HG03064 (cell line): ENCODE data around the gene GDF2.

ENCODE experiments used
- ATAC-seq: cut with Tn5 transposase; IDR thresholded peaks from one replicate; pipeline ENCODE4 v1.9.1; 2021; ENCODE audit warnings: low read depth; ENCODE audit not compliant: unreplicated experiment

The GDF2 gene

DNA sequence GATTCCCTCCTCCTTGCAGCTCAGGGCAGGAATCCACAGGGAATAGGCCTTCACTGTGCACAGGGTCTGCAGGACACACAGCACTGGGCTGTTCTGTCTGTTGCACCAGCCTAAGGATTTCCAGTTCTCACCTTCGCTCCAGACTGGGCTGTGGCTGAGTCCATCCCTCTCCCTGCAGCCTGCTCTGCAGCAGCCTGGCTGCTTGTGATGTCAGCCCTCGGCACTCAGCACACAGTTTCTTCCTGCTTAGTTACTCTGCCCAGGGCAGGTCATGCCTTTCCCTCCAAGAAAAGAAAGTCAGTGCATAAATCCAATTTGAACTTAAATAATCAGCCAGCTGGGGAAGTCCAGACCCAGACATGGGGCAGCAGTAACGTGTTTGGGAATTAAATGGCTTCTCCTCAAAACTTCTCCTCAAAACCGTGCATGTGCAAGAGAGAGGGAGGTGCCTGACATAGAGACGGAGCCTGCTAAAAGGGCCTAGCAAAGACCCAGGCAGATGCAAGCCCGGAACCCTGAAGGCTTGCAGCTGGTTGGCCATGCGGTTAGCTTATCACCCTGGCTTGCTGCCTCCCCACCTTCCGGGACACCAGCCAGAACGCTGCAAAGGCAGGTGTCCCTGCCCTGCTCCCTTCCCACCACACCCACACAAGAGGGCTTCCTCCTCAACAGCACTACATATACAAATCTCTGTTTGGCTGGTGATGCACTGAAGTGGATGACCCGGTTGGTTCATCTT, 10.9 kb upstream of the GDF2 start:
- ATAC-seq, result no peak

DNA sequence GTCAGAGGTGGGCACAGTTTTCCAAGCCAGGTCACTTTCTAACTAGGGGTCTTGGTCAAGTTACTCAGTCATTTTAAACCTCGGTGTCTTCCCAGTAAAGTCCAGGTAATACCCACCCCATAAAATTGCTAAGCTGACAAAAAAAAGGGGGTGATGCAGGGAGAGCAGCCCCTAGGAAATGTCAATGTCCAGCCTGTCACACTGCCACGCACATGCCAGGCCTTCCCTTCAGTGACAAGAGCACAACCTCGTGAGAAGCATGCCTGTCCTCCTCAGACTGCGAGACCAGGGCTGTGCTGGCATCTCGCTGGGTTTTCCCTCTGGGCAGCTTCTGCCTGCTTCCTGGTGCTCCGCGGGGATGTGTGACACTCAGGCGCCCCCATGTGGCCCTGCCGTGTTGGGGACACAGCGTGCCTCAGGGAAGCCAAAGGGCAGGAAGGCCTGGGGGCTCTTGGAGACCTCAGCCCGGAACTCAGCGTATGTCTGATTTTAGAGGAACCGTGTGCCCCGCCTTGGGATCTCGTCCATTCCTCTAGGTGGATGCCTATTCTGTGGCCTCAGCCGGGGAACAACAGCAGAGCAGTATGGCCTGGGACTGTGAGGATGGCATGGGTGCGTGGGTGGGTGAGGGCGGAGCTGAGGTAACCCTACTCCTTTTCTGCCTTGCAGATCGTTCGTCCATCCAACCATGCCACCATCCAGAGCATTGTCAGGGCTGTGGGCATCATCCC, 10.2 kb upstream of the GDF2 start:
- no peak for ATAC-seq

DNA sequence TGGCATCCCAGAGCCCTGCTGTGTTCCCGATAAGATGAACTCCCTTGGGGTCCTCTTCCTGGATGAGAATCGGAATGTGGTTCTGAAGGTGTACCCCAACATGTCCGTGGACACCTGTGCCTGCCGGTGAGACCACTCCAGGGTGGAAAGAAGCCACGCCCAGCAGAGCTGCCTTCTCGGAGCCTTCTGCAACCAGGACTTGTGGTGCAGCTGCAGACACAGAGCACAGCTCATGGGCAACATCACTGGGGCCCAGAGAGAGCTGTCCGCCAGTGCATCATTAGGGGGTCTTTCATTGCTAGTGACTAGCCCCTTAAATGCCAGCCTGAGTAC, 9.6 kb upstream of the GDF2 start:
- no peak for ATAC-seq

DNA sequence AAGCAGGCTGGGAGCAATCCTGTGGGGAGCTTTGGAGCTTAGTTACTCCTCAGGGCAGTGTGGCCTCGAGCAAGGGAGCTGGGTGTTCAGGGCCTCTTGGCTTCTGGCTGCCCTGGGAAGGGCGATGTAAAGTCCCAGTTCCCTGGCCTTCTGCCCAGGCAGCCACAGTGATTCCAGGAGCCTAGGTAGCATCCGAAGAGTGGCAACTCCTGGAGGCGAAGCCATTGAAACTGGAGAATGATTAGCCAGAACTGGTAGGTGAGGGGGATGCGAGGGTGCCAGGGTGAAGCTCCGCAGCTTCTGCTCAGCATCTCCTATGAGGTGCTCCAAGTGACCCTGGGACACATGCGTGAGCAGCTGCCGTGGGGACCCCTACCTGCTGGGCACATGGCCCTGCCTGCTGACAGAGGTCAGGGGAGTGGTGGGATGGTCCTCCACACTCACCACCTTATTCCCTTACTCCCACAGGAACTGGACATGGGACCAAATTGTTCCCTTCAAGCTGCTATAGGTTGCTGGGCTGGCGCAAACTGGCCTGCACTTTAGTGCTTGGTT, 7.8 kb upstream of the GDF2 start:
- ATAC-seq, result no peak

DNA sequence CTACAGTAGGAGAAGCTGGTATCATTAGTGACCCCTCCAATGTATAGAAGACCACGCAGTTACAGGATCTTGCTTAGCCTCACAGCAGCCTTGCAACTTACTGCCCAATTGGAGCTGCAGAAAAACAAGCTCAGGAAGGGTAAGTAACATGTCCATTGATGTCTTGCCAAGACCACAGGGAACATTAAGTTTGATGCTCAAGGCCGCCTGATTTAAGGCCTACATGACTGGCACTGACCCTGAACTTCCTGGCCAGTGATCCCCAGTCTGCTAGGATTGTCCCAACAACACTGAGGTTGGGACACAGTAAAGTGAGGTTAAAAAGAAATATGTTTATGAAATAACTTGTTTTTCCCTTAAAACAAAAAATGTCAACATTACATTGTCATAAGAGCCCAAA, 6.8 kb upstream of the GDF2 start:
- no peak for ATAC-seq

DNA sequence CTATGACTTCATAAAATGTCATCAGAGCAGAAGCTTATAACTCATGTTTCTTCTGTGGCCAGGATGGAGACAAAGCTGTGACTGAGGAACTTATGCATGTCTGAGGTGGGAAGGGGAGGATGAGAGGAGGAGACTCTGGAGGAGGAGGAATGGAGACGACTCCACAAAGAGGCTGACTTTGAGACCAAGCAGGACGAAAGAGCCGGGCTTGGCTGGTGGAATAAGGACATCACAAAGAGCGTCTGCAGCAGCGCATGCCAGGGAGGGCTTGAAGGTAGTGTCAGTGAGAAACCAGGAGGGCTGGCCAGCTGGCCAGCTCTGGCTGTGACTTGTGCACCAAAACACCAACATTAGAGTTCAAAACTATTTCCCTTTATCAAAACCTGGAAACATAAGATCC, 6.1 kb upstream of the GDF2 start:
- no peak for ATAC-seq

DNA sequence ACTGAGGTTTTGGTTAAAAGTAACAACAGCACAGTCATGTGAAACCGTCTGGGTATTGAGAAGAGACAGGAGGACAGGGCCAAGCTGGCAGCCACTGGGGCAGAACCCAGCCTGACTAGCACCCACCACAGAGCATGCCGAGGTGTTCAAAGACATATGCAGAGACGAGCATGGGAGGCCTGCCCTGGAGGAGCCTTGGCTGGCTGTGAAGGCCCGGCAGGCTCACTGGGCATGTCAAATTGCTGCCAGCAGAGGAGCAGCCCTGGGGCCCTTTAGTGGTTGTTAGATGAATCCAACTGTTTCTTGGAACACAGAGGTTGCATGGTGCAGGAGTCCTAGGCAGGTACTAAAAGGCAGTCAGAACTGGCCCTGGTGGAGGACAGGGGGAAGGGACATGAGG, 5.0 kb upstream of the GDF2 start:
- no peak for ATAC-seq

DNA sequence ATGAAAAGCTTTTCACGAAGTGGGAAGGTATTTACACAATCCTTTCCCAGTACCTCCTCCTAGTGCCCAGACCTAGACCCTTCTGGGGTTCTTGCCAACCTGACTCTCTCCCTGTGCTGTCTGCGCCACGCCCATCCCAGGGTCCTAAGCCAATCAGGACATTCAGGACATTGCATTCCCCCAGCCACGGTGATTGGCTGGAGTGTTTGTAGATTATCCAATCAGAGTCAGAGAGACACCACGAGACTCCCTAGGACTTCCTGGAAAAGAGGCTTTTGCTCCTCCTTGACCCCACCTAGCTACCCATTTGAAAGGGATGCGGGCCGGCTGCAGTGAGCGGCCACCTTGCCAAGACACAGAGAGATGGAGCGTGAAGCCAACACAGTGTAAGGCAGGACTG, 3.5 kb upstream of the GDF2 start:
- ATAC-seq, result no peak

DNA sequence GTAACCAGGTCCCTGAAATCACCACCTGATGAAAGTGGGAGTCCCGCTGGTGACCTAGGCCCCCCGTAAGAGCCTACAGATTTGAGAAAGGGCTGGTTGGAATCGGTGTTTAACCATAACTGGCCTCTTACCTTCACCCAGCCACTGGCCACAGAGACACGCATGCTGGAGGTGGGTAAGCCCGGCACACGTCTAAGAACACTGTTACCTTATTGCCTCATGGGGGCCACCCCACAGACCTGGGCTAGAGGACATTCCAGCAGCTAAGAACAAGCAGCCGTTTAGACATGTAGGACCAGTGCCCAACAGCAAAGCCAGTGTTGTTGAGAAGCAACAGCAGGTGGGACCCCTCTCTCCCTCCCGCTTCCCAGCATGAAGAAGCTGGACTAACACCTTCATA, 2.5 kb upstream of the GDF2 start:
- no peak for ATAC-seq

DNA sequence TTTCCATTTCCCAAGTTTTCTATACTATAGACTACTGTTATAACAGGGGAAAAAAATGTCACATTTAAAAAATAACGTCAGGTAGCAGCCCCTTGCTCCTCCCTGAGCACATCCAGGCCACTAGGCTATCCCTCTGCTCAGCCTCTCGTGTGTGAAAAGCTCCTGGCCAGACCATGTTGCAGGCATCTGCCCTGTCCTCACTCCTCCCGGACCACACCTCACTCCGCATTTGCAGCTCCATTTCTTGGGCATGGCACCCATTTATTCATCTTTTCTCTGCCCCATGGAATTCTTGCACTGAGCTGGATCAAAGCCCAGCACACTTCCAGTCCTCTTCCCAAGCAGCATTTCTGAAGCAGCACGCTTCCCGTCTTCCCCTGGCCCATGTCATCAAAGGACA, 1.4 kb upstream of the GDF2 start:
- ATAC-seq, result no peak

DNA sequence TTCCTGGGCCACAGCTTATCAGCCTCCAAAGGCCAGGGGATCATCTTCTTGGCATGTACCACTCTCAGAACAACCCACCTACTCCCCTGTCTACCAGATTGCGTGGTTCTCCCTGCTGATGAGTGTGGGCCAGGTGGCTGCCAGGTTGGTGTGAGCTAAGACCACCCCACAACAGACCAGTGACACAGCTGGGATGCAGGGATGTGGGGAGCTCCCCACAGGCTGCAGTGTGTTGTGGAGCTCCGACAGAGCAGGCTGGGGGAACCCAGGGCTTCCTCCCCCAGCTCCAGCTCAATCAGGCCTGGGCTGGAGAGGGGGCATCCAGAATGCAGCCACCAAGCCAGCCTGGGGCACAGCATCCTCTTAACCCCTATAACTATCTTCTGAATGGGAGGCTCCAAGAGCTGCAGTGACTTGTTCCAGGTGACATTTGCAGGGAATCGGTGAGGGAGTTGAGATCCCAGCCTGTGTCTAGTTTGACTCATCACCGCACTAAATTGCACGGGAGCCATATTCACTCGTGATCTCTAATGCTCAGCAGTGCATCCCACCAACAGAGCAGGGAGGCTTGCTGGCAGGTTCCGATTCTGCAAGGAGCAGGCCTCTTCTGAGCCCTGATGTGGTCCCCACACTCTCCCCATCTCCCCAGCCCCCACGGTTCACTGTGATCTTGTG, 596 bp upstream of the GDF2 start:
- ATAC-seq, result no peak

DNA sequence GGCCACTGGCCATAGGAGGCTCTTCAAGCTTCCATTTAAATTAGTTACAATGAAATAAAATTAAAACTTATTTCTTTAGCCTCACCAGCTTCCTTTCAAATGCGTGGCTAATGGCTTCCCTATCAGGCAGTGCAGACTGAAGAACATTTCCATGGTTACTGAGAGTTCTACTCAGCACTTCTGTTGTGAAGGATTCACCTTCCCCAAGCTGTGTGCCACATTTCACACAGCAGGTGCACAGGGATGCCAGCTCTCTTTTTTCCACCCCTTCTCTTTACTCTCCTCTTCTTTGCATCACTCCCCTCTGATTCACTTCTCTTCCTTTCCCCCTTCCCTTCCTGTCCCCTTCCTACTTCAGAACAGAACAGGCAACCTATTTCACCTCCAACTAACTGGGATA, 833 bp downstream of the GDF2 start:
- no peak for ATAC-seq

DNA sequence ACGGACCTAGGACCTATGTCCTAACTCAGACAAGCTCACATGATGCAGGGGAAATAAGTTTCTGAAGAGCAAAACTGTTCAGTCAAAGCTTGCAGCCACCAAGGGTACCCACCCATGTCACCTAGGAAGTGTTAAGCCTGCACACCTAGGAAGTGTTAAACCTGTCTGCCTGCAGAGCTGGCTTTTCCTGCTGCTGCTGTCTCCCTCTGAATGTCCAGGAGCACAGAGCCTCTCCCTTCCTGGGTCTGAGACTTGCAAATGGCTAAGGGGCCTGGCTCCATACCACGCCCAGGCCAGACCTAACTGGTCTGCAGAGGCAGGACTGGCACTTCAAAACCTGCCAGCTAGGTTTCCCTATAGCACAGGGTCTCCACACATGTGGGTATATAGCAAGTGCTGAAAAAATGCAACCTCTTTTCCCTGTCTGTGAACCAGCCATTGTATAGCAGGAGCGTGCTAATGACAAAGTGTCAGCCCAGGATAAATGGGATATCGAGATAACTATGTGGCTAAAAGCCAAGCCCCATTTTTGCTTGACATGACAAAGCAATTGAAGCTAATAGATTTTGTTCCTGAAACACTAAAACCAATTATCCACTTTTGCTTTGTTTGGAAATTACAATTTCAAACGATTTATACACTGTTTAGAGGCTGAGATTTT, 1.5 kb downstream of the GDF2 start:
- ATAC-seq, result no peak

DNA sequence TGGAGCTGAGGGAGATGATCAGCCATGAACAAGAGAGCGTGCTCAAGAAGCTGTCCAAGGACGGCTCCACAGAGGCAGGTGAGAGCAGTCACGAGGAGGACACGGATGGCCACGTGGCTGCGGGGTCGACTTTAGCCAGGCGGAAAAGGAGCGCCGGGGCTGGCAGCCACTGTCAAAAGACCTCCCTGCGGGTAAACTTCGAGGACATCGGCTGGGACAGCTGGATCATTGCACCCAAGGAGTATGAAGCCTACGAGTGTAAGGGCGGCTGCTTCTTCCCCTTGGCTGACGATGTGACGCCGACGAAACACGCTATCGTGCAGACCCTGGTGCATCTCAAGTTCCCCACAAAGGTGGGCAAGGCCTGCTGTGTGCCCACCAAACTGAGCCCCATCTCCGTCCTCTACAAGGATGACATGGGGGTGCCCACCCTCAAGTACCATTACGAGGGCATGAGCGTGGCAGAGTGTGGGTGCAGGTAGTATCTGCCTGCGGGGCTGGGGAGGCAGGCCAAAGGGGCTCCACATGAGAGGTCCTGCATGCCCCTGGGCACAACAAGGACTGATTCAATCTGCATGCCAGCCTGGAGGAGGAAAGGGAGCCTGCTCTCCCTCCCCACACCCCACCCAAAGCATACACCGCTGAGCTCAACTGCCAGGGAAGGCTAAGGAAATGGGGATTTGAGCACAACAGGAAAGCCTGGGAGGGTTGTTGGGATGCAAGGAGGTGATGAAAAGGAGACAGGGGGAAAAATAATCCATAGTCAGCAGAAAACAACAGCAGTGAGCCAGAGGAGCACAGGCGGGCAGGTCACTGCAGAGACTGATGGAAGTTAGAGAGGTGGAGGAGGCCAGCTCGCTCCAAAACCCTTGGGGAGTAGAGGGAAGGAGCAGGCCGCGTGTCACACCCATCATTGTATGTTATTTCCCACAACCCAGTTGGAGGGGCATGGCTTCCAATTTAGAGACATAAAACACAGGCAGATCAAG, 3.3 kb downstream of the GDF2 start:
- no peak for ATAC-seq

DNA sequence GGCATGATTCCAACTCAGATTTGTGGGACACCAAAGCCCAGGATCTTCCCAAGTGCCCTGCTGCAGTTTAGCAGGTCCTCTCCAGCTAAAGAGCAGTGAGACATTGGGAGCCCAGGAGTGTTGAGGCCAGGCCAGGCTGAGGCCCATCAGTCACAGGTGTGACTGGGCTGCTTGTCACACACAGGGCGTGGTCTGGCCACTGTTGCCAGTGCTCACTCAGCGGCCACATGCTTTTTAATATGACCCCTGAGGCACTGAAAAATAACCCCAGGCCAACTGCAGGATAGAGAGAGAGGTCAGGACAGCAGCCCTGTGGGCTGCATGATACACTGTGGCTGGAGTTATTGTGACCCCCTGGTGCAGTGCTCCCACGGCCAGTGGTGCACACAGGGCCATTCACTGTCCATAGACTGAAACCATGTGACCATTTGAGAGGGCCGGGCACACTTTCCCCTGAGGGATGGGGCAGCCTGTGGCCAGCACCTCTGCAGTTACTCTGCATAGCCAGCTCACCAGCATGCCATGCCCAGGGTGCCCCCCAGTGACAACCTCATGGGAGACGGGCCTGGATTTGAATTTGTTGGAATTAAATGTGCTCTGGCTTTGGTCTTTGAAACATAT, 4.2 kb downstream of the GDF2 start:
- ATAC-seq, result no peak

DNA sequence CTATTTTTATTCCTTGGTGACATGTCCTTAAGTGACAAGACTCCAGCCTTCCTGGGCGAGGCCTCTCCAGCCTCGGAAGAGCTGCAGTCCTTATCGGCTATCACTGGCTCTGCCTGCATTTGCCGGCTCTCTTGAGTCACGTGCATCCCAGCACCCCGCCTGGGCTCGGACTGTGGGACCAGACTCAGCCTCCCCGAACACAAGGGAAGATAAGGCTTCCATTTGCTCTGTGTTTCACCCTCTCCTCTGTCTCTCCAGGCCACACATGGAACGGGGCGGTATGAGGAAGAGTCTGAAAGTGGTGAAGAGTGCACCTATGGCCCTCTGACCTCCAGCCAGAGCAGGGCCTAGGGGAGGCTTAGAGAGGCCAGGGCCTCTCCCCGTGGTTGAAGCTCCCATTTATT, 4.7 kb downstream of the GDF2 start:
- no peak for ATAC-seq

DNA sequence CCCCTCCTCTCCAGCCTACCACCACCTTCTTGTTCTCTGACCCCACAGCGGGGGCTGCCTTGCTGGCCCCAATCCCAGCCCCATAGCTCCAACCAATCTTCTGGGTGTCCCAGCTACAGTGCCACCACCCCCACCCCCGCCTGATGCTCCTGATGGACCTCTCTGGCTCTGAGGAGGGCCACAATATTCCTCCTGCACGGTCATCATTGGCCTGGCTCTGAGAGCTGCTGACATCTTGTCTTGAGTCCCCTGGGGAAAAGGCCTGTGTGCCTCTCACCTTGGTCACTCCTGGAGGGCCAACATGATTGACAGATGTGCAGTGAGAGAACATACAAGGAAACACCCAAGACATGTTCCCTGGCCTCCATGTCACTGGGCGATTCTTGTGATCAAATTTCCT, 7.6 kb downstream of the GDF2 start:
- ATAC-seq, result no peak

DNA sequence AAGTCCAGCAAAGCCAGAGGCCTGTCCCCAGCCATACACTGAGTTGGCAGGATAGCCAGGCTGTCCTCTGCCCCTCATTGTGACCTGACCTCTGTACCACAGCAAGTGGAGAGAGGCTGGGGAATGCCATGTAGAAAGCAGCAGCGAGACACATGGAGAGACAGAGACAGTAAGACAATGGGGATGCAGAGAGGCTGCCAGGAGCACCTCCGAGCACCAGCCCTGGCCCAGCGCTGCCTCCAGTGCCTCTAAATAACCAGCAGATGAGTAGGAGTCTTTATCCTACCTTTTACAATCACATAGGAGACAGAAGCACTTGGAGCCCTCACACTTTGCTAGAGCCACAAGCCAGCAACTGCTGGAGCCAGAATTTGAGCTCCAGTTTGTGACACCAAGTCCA, 8.1 kb downstream of the GDF2 start:
- no peak for ATAC-seq

DNA sequence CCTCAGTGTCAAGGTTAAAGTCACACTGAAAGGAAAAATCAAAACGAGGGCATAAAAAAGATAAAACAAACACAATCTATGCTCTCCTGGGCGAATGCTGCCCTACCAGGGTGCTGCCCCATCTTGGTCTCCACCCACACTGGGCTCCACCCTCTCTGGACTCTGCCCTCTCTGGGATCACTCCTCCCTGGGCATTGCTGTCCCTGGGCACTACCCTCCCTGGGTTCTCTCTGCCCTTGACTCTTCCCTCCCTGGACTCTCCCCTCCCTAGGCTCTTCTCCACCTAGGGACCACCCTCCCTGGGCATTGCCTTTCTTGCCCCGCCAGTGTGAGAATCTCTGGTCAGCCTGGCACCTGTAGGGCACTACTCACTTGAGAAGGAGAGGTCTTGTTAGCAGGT, 8.6 kb downstream of the GDF2 start:
- no peak for ATAC-seq

DNA sequence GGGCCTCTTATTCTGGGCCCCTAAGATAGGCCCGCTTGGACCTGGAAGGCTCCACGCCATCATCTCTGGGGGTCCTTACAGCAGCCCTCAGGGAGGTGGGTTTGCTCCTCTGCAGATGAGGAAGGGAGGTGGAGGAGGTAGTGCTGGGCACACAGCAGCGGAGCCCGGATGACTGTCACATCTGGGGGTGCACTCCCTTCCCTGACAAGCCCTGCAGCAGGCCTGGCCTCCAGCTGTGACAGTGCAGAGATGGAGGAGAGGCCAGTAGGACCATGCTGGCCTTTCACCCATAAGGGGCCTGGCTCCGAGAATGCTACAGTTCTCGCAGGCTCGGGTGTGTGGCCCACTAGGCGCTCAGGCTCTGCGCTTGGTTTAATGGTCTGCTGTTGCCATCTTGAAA, 9.2 kb downstream of the GDF2 start:
- ATAC-seq, result no peak
